B cell (primary cell): ENCODE results near the gene TNNI3. TPM values are rescaled to one million over a fixed set of nuclear protein-coding genes. Genes with fewer than 3 reads are reported as not detected.

Experiments used
- ATAC-seq: fragments of 200-7000 bp; cut with Tn5 transposase; one replicate; pipeline ENCODE4 v1.10.0; 2021; ENCODE audit warnings: low read depth, mild to moderate bottlenecking, moderate number of reproducible peaks, moderate library complexity
- CTCF ChIA-PET: fragments of 350-600 bp; sonication (Branson Sonifier 250); formaldehyde crosslinking; loops from one replicate; lab custom pipeline; 2021; ENCODE audit warnings: antibody characterized with exemption, inconsistent platforms; lab: Charles Lee
- POLR2A ChIA-PET: fragments of 350-600 bp; sonication (Branson Sonifier 250); formaldehyde crosslinking; loops from one replicate; lab custom pipeline; 2021; ENCODE audit warnings: antibody characterized with exemption; lab: Charles Lee
- DNase-seq: peaks from one replicate; pipeline ENCODE4 v3.0.0; 2013
- H2AFZ ChIP-seq: 2 replicates; pipeline ENCODE4 v1.6.1; 2012; ENCODE audit warnings: mild to moderate bottlenecking, low read depth, low read length; ENCODE audit not compliant: insufficient read depth, poor library complexity, severe bottlenecking
- H3K27ac ChIP-seq, 2 donors: 1 replicate in 1 of 2; 2 replicates in 1 of 2; pipeline ENCODE4 v1.5.1; 2012 to 2013; ENCODE audit warnings: low read length in 2 of 2, mild to moderate bottlenecking in 2 of 2, moderate library complexity in 1 of 2
- H3K27me3 ChIP-seq, 4 experiments: fragments of 200-600 bp in 1 of 4; sonication (generic) in 1 of 4; replicated peaks in 1 of 4; 1 replicate in 2 of 4; 2 replicates in 2 of 4; pipeline versions ENCODE4 v1.6.1 to v1.7.0; 2013 to 2016; ENCODE audit warnings: low read length in 3 of 4, mild to moderate bottlenecking in 2 of 4, mixed read lengths in 1 of 4, moderate library complexity in 1 of 4; ENCODE audit not compliant: insufficient read depth in 4 of 4, control insufficient read depth in 3 of 4; ENCODE audit errors: control extremely low read depth in 1 of 4
- H3K36me3 ChIP-seq, 2 experiments: replicated peaks in 1 of 2; 1 replicate in 1 of 2; 2 replicates in 1 of 2; pipeline versions ENCODE4 v1.6.1 to v1.7.1; 2013; ENCODE audit warnings: low read length in 1 of 2; ENCODE audit not compliant: insufficient read depth in 2 of 2, control insufficient read depth in 1 of 2; ENCODE audit errors: control extremely low read depth in 1 of 2, extremely low read depth in 1 of 2
- H3K4me1 ChIP-seq, 2 donors: fragments of 200-600 bp in 1 of 2; sonication (generic) in 1 of 2; 1 replicate in 1 of 2; 2 replicates in 1 of 2; pipeline versions ENCODE4 v1.5.1 to v1.6.1; 2013 to 2017; ENCODE audit warnings: low read length in 2 of 2; ENCODE audit not compliant: control insufficient read depth in 2 of 2, insufficient read depth in 2 of 2
- H3K4me2 ChIP-seq: replicated peaks from 2 replicates; pipeline ENCODE3; 2012; ENCODE audit warnings: mild to moderate bottlenecking, low read depth, low read length; ENCODE audit not compliant: poor library complexity, severe bottlenecking
- H3K4me3 ChIP-seq, 5 experiments: fragments of 200-600 bp in 1 of 5; sonication (generic) in 1 of 5; 1 replicate in 3 of 5; 2 replicates in 2 of 5; pipeline versions ENCODE4 v1.5.1 to v1.7.0; 2011 to 2016; ENCODE audit warnings: low read length in 4 of 5, mild to moderate bottlenecking in 4 of 5, low read depth in 2 of 5, control low read depth in 1 of 5, moderate library complexity in 1 of 5; ENCODE audit not compliant: insufficient read depth in 1 of 5; ENCODE audit errors: control extremely low read depth in 1 of 5, extremely low read depth in 1 of 5
- H3K79me2 ChIP-seq: fragments of 200-600 bp; sonication (generic); one replicate; pipeline ENCODE4 v1.6.0; 2016; ENCODE audit warnings: low read length; ENCODE audit not compliant: control insufficient read depth, insufficient read depth
- H3K9ac ChIP-seq: fragments of 200-600 bp; sonication (generic); 2 replicates; pipeline ENCODE4 v1.6.1; 2017; ENCODE audit warnings: mild to moderate bottlenecking, low read length, moderate library complexity
- H3K9me3 ChIP-seq, 3 donors: one replicate each; pipeline versions ENCODE4 v1.6.1 to v1.7.1; 2013; ENCODE audit warnings: low read length in 2 of 3; ENCODE audit not compliant: control insufficient read depth in 2 of 3, insufficient read depth in 1 of 3; ENCODE audit errors: control extremely low read depth in 1 of 3
- H4K20me1 ChIP-seq: 2 replicates; pipeline ENCODE4 v1.6.0; 2012; ENCODE audit warnings: mild to moderate bottlenecking, low read length; ENCODE audit not compliant: insufficient read depth, control insufficient read depth, poor library complexity, severe bottlenecking
- H3K27ac Mint-ChIP-seq: one replicate; pipeline ENCODE4 v1.8.0; 2021; ENCODE audit warnings: mixed read lengths
- H3K27me3 Mint-ChIP-seq: one replicate; pipeline ENCODE4 v1.8.0; 2021; ENCODE audit warnings: mixed read lengths
- H3K4me1 Mint-ChIP-seq: one replicate; pipeline ENCODE4 v1.8.0; 2021; ENCODE audit warnings: mixed read lengths
- H3K4me3 Mint-ChIP-seq: one replicate; pipeline ENCODE4 v1.8.0; 2021; ENCODE audit warnings: mixed read lengths
- H3K9me3 Mint-ChIP-seq: one replicate; pipeline ENCODE4 v1.8.0; 2022; ENCODE audit warnings: mixed read lengths; ENCODE audit not compliant: insufficient read depth
- CTCF ChIP-seq: fragments of 200-600 bp; IDR thresholded peaks from one replicate; pipeline ENCODE4 v1.8.0; 2022; ENCODE audit warnings: antibody characterized with exemption, mild to moderate bottlenecking
- EZH2 ChIP-seq: IDR thresholded peaks from 2 replicates; pipeline ENCODE4 v1.6.1; 2012; ENCODE audit warnings: borderline replicate concordance, low read depth, mild to moderate bottlenecking, moderate library complexity, low read length; ENCODE audit not compliant: insufficient read depth, poor library complexity, severe bottlenecking
- WGBS: methylation state at CpG from one replicate; pipeline ENCODE4 v1.1.5; 2013; ENCODE audit warnings: missing lambda C conversion rate; ENCODE audit not compliant: insufficient coverage; 5-methylcytosine and 5-hydroxymethylcytosine counted together
- intact Hi-C: fragments of 100-400 bp; cut with micrococcal nuclease; formaldehyde crosslinking; loops from one replicate; pipeline ENCODE4 v1.10.0; 2022
- polyA plus RNA-seq: library from polyadenylated mRNA; depleted of rRNA; stranded (reverse); fragments of >200 nt; gene quantifications from 2 replicates; pipeline ENCODE4 v1.2.3, GENCODE V29; 2012
- total RNA-seq, 2 donors: library from RNA; stranded (reverse); fragments of 120-200 nt in 1 of 2; gene quantifications; 1 replicate in 1 of 2; 2 replicates in 1 of 2; pipeline versions ENCODE4 v1.2.3 to v1.2.4, GENCODE V29; 2013 to 2022

Gene TNNI3
- total and polyA plus RNA-seq, 2 donors (not counting 1 experiment from before 2014, with no cell fraction given): not detected

GRCh38 chr19:55171440-55171839, 13.9 kb upstream of the TNNI3 start:
- CTCF ChIA-PET: no interaction called here

GRCh38 chr19:55169136-55169535, 11.6 kb upstream of the TNNI3 start:
- H3K9me3 ChIP-seq: peaks cover 0 to 41% (median 1%) of the 10 kb centered on the region in 3 donors
- Mint-ChIP-seq H3K27ac (no peak overlapping the region), H3K4me3 (no peak overlapping the region), H3K9me3 (peaks cover 4% of the 10 kb centered on the region), H3K4me1 (peaks cover 22% of the 10 kb centered on the region), H3K27me3 (peaks cover 68% of the 10 kb centered on the region)
- H3K27ac ChIP-seq: no peak overlapping the region
- DNase-seq (no peak), ATAC-seq (no peak)
- no peaks in the 10 kb centered on the region for H4K20me1 ChIP-seq
- peaks cover 27 to 34% of the 10 kb centered on the region in 2 donors for H3K4me1 ChIP-seq
- ChIA-PET POLR2A (no interaction called here), CTCF (no interaction called here)
- TF ChIP-seq EZH2: no peak
- TF ChIP-seq CTCF: no peak
- no peak overlapping the region for H3K9ac ChIP-seq
- no peak overlapping the region for H3K4me3 ChIP-seq
- intact Hi-C loops: no loop called here
- H3K4me2 ChIP-seq: no peak overlapping the region
- H3K36me3 ChIP-seq: no peaks in the 10 kb centered on the region
- H2AFZ ChIP-seq: no peak overlapping the region
- peaks cover 0 to 76% (median 35%) of the 10 kb centered on the region in 4 experiments for H3K27me3 ChIP-seq
- 65% methylated on average over 3 of the region's 4 CpGs for WGBS
- no peaks in the 10 kb centered on the region for H3K79me2 ChIP-seq

More at GRCh38 chr19:55171440-55171839, 13.9 kb upstream of the TNNI3 start:
- Histone ChIP-seq H3K4me1 (peaks cover 27 to 40% of the 10 kb centered on the region in 2 donors), H3K4me3 (no peak overlapping the region), H3K9ac (no peak overlapping the region), H3K36me3 (no peaks in the 10 kb centered on the region), H3K79me2 (no peaks in the 10 kb centered on the region), H3K27ac (no peak overlapping the region), H3K9me3 (peaks cover 0 to 51% (median 12%) of the 10 kb centered on the region in 3 donors), H3K27me3 (peaks cover 0 to 85% (median 47%) of the 10 kb centered on the region in 4 experiments), H2AFZ (no peak overlapping the region), H4K20me1 (no peaks in the 10 kb centered on the region), H3K4me2 (no peak overlapping the region)
- H3K9me3 Mint-ChIP-seq: peaks cover 4% of the 10 kb centered on the region
- TF ChIP-seq EZH2: no peak
- TF ChIP-seq CTCF: no peak
- WGBS: 83% methylated on average over 2 of the region's 5 CpGs
- H3K4me1 Mint-ChIP-seq: peaks cover 23% of the 10 kb centered on the region
- peaks cover 72% of the 10 kb centered on the region for H3K27me3 Mint-ChIP-seq
- H3K27ac Mint-ChIP-seq: no peak overlapping the region
- intact Hi-C loops: no loop called here
- ATAC-seq (no peak), DNase-seq (no peak)
- POLR2A ChIA-PET: interaction anchor here (0.6 kb wide), 1 partner anchor 25 kb away, joined by 4 read pairs; no protein-coding TSS in a partner anchor
- no peak overlapping the region for H3K4me3 Mint-ChIP-seq
